CD14-positive monocyte (primary cell): ENCODE data around the gene IFFO2. TPM values are rescaled to one million over a fixed set of nuclear protein-coding genes. Genes with fewer than 3 reads are reported as not detected.

Experiments used
- DNase-seq, 3 donors: peaks; one replicate each; pipeline ENCODE4 v3.0.0-alpha.2; 2011 to 2022
- H2AFZ ChIP-seq: 2 replicates; pipeline ENCODE4 v1.6.0; 2012; ENCODE audit warnings: mild to moderate bottlenecking, low read depth, low read length, inconsistent platforms; ENCODE audit not compliant: insufficient read depth, poor library complexity, severe bottlenecking
- H3K27ac ChIP-seq, 2 donors: 1 replicate in 1 of 2; 2 replicates in 1 of 2; pipeline ENCODE4 v1.5.1; 2012 to 2013; ENCODE audit warnings: low read length in 2 of 2, control low read depth in 1 of 2, inconsistent platforms in 1 of 2, low read depth in 1 of 2, mild to moderate bottlenecking in 1 of 2
- H3K27me3 ChIP-seq, 2 donors: one replicate each; pipeline versions ENCODE4 v1.6.0 to v1.6.1; 2011 to 2013; ENCODE audit warnings: low read length in 2 of 2; ENCODE audit not compliant: control insufficient read depth in 2 of 2, insufficient read depth in 2 of 2
- H3K36me3 ChIP-seq, 2 donors: replicated peaks in 1 of 2; 1 replicate in 1 of 2; 2 replicates in 1 of 2; pipeline versions ENCODE4 v1.5.1 to v1.6.1; 2012 to 2013; ENCODE audit warnings: low read length in 2 of 2, control low read depth in 1 of 2, inconsistent platforms in 1 of 2, mild to moderate bottlenecking in 1 of 2; ENCODE audit not compliant: insufficient read depth in 2 of 2, control insufficient read depth in 1 of 2
- H3K4me1 ChIP-seq, 2 donors: 1 replicate in 1 of 2; 2 replicates in 1 of 2; pipeline versions ENCODE4 v1.5.1 to v1.6.1; 2012 to 2013; ENCODE audit warnings: low read length in 2 of 2, control low read depth in 1 of 2, inconsistent platforms in 1 of 2, mild to moderate bottlenecking in 1 of 2, moderate library complexity in 1 of 2; ENCODE audit not compliant: insufficient read depth in 2 of 2, control insufficient read depth in 1 of 2
- H3K4me2 ChIP-seq: replicated peaks from 2 replicates; pipeline ENCODE3; 2012; ENCODE audit warnings: low read length, moderate library complexity, mild to moderate bottlenecking; ENCODE audit not compliant: poor library complexity, severe bottlenecking; ENCODE audit errors: extremely low read depth
- H3K4me3 ChIP-seq, 3 experiments: fragments of 200-600 bp in 1 of 3; sonication (generic) in 1 of 3; replicated peaks in 1 of 3; 1 replicate in 2 of 3; 2 replicates in 1 of 3; pipeline ENCODE4 v1.5.1; 2011 to 2013; ENCODE audit warnings: low read length in 3 of 3, mild to moderate bottlenecking in 3 of 3, control low read depth in 2 of 3, low read depth in 2 of 3, inconsistent platforms in 1 of 3, moderate library complexity in 1 of 3
- H3K79me2 ChIP-seq: 2 replicates; pipeline ENCODE4 v1.6.0; 2012; ENCODE audit warnings: mild to moderate bottlenecking, control low read depth, inconsistent platforms, low read length, moderate library complexity; ENCODE audit not compliant: insufficient read depth
- H3K9ac ChIP-seq: 2 replicates; pipeline ENCODE4 v1.6.0; 2017; ENCODE audit warnings: low read length, mild to moderate bottlenecking; ENCODE audit not compliant: insufficient read depth, poor library complexity, severe bottlenecking
- H3K9me3 ChIP-seq, 2 donors: replicated peaks in 1 of 2; 1 replicate in 1 of 2; 2 replicates in 1 of 2; pipeline versions ENCODE4 v1.5.1 to v1.6.1; 2012 to 2013; ENCODE audit warnings: low read length in 2 of 2, control low read depth in 1 of 2; ENCODE audit not compliant: control insufficient read depth in 1 of 2, insufficient read depth in 1 of 2
- H4K20me1 ChIP-seq: 2 replicates; pipeline ENCODE4 v1.6.0; 2012; ENCODE audit warnings: mild to moderate bottlenecking, low read length, control low read depth, moderate library complexity; ENCODE audit not compliant: insufficient read depth
- H3K27ac Mint-ChIP-seq, 7 donors: one replicate each; pipeline ENCODE4 v1.8.0; 2020; ENCODE audit warnings: mild to moderate bottlenecking in 7 of 7, mixed read lengths in 7 of 7, moderate library complexity in 6 of 7, inconsistent platforms in 2 of 7
- H3K27me3 Mint-ChIP-seq, 3 donors: one replicate each; pipeline ENCODE4 v1.8.0; 2021 to 2022; ENCODE audit warnings: low read depth in 3 of 3, mild to moderate bottlenecking in 3 of 3, mixed read lengths in 3 of 3, moderate library complexity in 3 of 3, inconsistent platforms in 1 of 3
- H3K36me3 Mint-ChIP-seq, 2 donors: one replicate each; pipeline ENCODE4 v1.8.0; 2020; ENCODE audit warnings: mixed read lengths in 2 of 2, inconsistent platforms in 1 of 2, mild to moderate bottlenecking in 1 of 2
- H3K4me1 Mint-ChIP-seq: one replicate; pipeline ENCODE4 v1.8.0; 2020; ENCODE audit warnings: mild to moderate bottlenecking, mixed read lengths
- H3K4me3 Mint-ChIP-seq, 2 donors: one replicate each; pipeline ENCODE4 v1.8.0; 2020; ENCODE audit warnings: mild to moderate bottlenecking in 2 of 2, mixed read lengths in 2 of 2, moderate library complexity in 1 of 2
- H3K9me3 Mint-ChIP-seq, 7 donors: one replicate each; pipeline ENCODE4 v1.8.0; 2020 to 2022; ENCODE audit warnings: mixed read lengths in 7 of 7, mild to moderate bottlenecking in 6 of 7, moderate library complexity in 6 of 7, inconsistent platforms in 2 of 7
- CTCF ChIP-seq: fragments of 200-600 bp; IDR thresholded peaks from one replicate; pipeline ENCODE4 v1.8.0; 2022; ENCODE audit warnings: antibody characterized with exemption, mild to moderate bottlenecking
- WGBS: methylation state at CpG from one replicate; pipeline ENCODE4 v1.1.5; 2013; ENCODE audit warnings: missing lambda C conversion rate; ENCODE audit not compliant: insufficient coverage; 5-methylcytosine and 5-hydroxymethylcytosine counted together
- intact Hi-C, 2 donors: fragments of 100-400 bp; cut with micrococcal nuclease; formaldehyde crosslinking; loops; one replicate each; pipeline versions ENCODE4 v1.15.0 to v1.15.1; 2023
- polyA plus RNA-seq, 3 donors: library from polyadenylated mRNA; depleted of rRNA in 1 of 3; unstranded in 2 of 3; stranded (reverse) in 1 of 3; fragments of 300-500 nt in 2 of 3; fragments of >200 nt in 1 of 3; fragmentation: Illumina TruSeq in 2 of 3; gene quantifications; 1 replicate in 2 of 3; 2 replicates in 1 of 3; pipeline ENCODE4 v1.2.3, GENCODE V29; 2012 to 2021

The IFFO2 gene
- polyA plus RNA-seq, 3 donors, result 0.78 to 17.5 (median 0.94) TPM

GRCh38 chr1:18922848-18923755 lies 33.4 kb downstream of the IFFO2 start:
- TF ChIP-seq CTCF, result no peak
- H2AFZ ChIP-seq, result no peak overlapping the region
- H3K79me2 ChIP-seq, result peaks cover 16% of the 10 kb centered on the region
- peaks cover 62 to 64% of the 10 kb centered on the region in 2 donors for H3K4me1 ChIP-seq
- H3K9me3 ChIP-seq, result no peaks in the 10 kb centered on the region
- no peaks in the 10 kb centered on the region for H3K27me3 ChIP-seq
- no peak for DNase-seq
- WGBS, result 70% methylated on average over 12 of the region's 18 CpGs
- Mint-ChIP-seq H3K27me3 (peaks cover 2 to 3% (median 2%) of the 10 kb centered on the region in 3 donors), H3K27ac (peak overlapping the region in 6 of 7 donors; percentile 79 to 91 (median 87)), H3K4me1 (peaks cover 63% of the 10 kb centered on the region), H3K36me3 (peaks cover 10 to 20% of the 10 kb centered on the region in 2 donors), H3K9me3 (peaks cover 0 to 6% (median 0%) of the 10 kb centered on the region in 7 donors), H3K4me3 (peak overlapping the region; percentile 76 to 92)
- peak overlapping the region in 1 of 3 experiments; percentile 65 for H3K4me3 ChIP-seq
- peaks cover 0 to 16% of the 10 kb centered on the region in 2 donors for H3K36me3 ChIP-seq
- intact Hi-C loops, result no loop called here
- peak overlapping the region; percentile 53 for H3K9ac ChIP-seq
- H3K27ac ChIP-seq, result peak overlapping the region; percentile 55 to 81
- peak overlapping the region; percentile 72 for H3K4me2 ChIP-seq
- peaks cover 37% of the 10 kb centered on the region for H4K20me1 ChIP-seq

- peaks cover 54 to 56% of the 10 kb centered on the region in 2 donors for H3K4me1 ChIP-seq
- peak overlapping the region; percentile 42 for H3K4me2 ChIP-seq
Observed at GRCh38 chr1:18922319-18922726, 34.2 kb downstream of the IFFO2 start.

More at GRCh38 chr1:18922319-18922726, 34.2 kb downstream of the IFFO2 start:
- H3K4me3 ChIP-seq, result peak overlapping the region in 1 of 3 experiments; percentile 65
- peaks cover 9% of the 10 kb centered on the region for H3K79me2 ChIP-seq
- no peak overlapping the region for H3K27ac ChIP-seq
- peak overlapping the region in 1 of 2 donors; percentile 70 for H3K4me3 Mint-ChIP-seq
- H2AFZ ChIP-seq, result peak overlapping the region; percentile 44
- no peaks in the 10 kb centered on the region for H3K27me3 ChIP-seq
- peak in 2 of 3 donors; percentile 32 to 38 for DNase-seq
- H3K9me3 ChIP-seq, result no peaks in the 10 kb centered on the region
- peak overlapping the region in 5 of 7 donors; percentile 54 to 85 (median 75) for H3K27ac Mint-ChIP-seq
- H3K36me3 ChIP-seq, result peaks cover 0 to 23% of the 10 kb centered on the region in 2 donors
- TF ChIP-seq CTCF, result no peak
- H3K9ac ChIP-seq, result no peak overlapping the region
- intact Hi-C loops, result no loop called here
- 66% methylated on average over 3 of the region's 8 CpGs for WGBS
- peaks cover 37% of the 10 kb centered on the region for H4K20me1 ChIP-seq
- peaks cover 11 to 22% of the 10 kb centered on the region in 2 donors for H3K36me3 Mint-ChIP-seq
- H3K9me3 Mint-ChIP-seq, result peaks cover 0 to 6% (median 0%) of the 10 kb centered on the region in 7 donors
- H3K4me1 Mint-ChIP-seq, result peaks cover 55% of the 10 kb centered on the region
- peaks cover 0 to 2% (median 2%) of the 10 kb centered on the region in 3 donors for H3K27me3 Mint-ChIP-seq
